Measurements from ENCODE around the gene TOMM20. TPM values are rescaled to one million over a fixed set of nuclear protein-coding genes. Genes with fewer than 3 reads are reported as not detected.

TOMM20 gene
- total RNA-seq, 1 donor from 2014 or later: 89.1 TPM

GRCh38 chr1:235122348-235122747, 6.3 kb downstream of the TOMM20 start:
- Mint-ChIP-seq H3K36me3 (ENCODE audit: low read depth) (peaks cover 10% of the 10 kb centered on the region), H3K4me3 (ENCODE audit: unreplicated experiment) (no peak overlapping the region)

GRCh38 chr1:235113183-235113917, 15.3 kb downstream of the TOMM20 start:
- H3K36me3 Mint-ChIP-seq (ENCODE audit: low read depth): peaks cover 41% of the 10 kb centered on the region
- H3K9me3 Mint-ChIP-seq (ENCODE audit: low read depth): no peaks in the 10 kb centered on the region
- no peak for TF ChIP-seq CTCF (IDR thresholded peaks at IDR 0.05)
- peak overlapping the region; percentile 30 for H3K27ac Mint-ChIP-seq (ENCODE audit: unreplicated experiment)
- no peak for DNase-seq (ENCODE audit: low spot score)
- no peak overlapping the region for H3K4me3 Mint-ChIP-seq (ENCODE audit: unreplicated experiment)
- H3K4me1 Mint-ChIP-seq (ENCODE audit: low read depth): peaks cover 26% of the 10 kb centered on the region
- H3K27me3 Mint-ChIP-seq (ENCODE audit: low read depth): no peaks in the 10 kb centered on the region

More at GRCh38 chr1:235122348-235122747, 6.3 kb downstream of the TOMM20 start:
- Mint-ChIP-seq H3K27ac (ENCODE audit: unreplicated experiment) (peak overlapping the region; percentile 19), H3K4me1 (ENCODE audit: low read depth) (peaks cover 37% of the 10 kb centered on the region), H3K9me3 (ENCODE audit: low read depth) (no peaks in the 10 kb centered on the region), H3K27me3 (ENCODE audit: low read depth) (no peaks in the 10 kb centered on the region)
- no peak for TF ChIP-seq CTCF (IDR thresholded peaks at IDR 0.05)
- no peak for DNase-seq (ENCODE audit: low spot score)

- H3K9me3 Mint-ChIP-seq (ENCODE audit: low read depth): no peaks in the 10 kb centered on the region
- no peak for DNase-seq (ENCODE audit: low spot score)
- H3K4me1 Mint-ChIP-seq (ENCODE audit: low read depth): peaks cover 26% of the 10 kb centered on the region
- peaks cover 41% of the 10 kb centered on the region for H3K36me3 Mint-ChIP-seq (ENCODE audit: low read depth)
- no peaks in the 10 kb centered on the region for H3K27me3 Mint-ChIP-seq (ENCODE audit: low read depth)
- peak overlapping the region; percentile 59 for H3K27ac Mint-ChIP-seq (ENCODE audit: unreplicated experiment)
- TF ChIP-seq CTCF (IDR thresholded peaks at IDR 0.05): no peak
- H3K4me3 Mint-ChIP-seq (ENCODE audit: unreplicated experiment): no peak overlapping the region
These were observed 16.1 kb downstream of the TOMM20 start for GRCh38 chr1:235112297-235113182.

GRCh38 chr1:235111107-235111506, 17.5 kb downstream of the TOMM20 start:
- no peaks in the 10 kb centered on the region for H3K27me3 Mint-ChIP-seq (ENCODE audit: low read depth)
- no peak for DNase-seq (ENCODE audit: low spot score)
- peaks cover 42% of the 10 kb centered on the region for H3K36me3 Mint-ChIP-seq (ENCODE audit: low read depth)
- TF ChIP-seq CTCF (IDR thresholded peaks at IDR 0.05): no peak
- H3K9me3 Mint-ChIP-seq (ENCODE audit: low read depth): no peaks in the 10 kb centered on the region
- H3K4me1 Mint-ChIP-seq (ENCODE audit: low read depth): peaks cover 26% of the 10 kb centered on the region
- no peak overlapping the region for H3K4me3 Mint-ChIP-seq (ENCODE audit: unreplicated experiment)
- H3K27ac Mint-ChIP-seq (ENCODE audit: unreplicated experiment): peak overlapping the region; percentile 9

GRCh38 chr1:235108876-235109275, 19.8 kb downstream of the TOMM20 start:
- peaks cover 34% of the 10 kb centered on the region for H3K36me3 Mint-ChIP-seq (ENCODE audit: low read depth)
- DNase-seq (ENCODE audit: low spot score): no peak
- H3K27ac Mint-ChIP-seq (ENCODE audit: unreplicated experiment): no peak overlapping the region
- no peak for TF ChIP-seq CTCF (IDR thresholded peaks at IDR 0.05)
- H3K4me1 Mint-ChIP-seq (ENCODE audit: low read depth): peaks cover 39% of the 10 kb centered on the region
- no peaks in the 10 kb centered on the region for H3K9me3 Mint-ChIP-seq (ENCODE audit: low read depth)
- H3K4me3 Mint-ChIP-seq (ENCODE audit: unreplicated experiment): no peak overlapping the region
- H3K27me3 Mint-ChIP-seq (ENCODE audit: low read depth): no peaks in the 10 kb centered on the region

Measured in chondrocyte (in vitro differentiated cells).